Liver (tissue), 9 donors: ENCODE results near the gene CGB2. TPM values are rescaled to one million over a fixed set of nuclear protein-coding genes. Genes with fewer than 3 reads are reported as not detected.

ENCODE experiments used
- DNase-seq: peaks from one replicate; pipeline ENCODE4 v3.0.0-alpha.2; 2017; ENCODE audit warnings: low spot score
- H3K27ac ChIP-seq, 2 donors: one replicate each; pipeline ENCODE4 v1.7.0; 2013; ENCODE audit warnings: inconsistent platforms in 2 of 2, low read length in 2 of 2, control low read depth in 1 of 2, low read depth in 1 of 2, mild to moderate bottlenecking in 1 of 2
- H3K27me3 ChIP-seq, 4 donors: one replicate each; pipeline versions ENCODE4 v1.6.1 to v1.7.0; 2013; ENCODE audit warnings: low read length in 3 of 4, inconsistent platforms in 1 of 4, mild to moderate bottlenecking in 1 of 4, moderate library complexity in 1 of 4; ENCODE audit not compliant: control insufficient read depth in 4 of 4, insufficient read depth in 4 of 4
- H3K36me3 ChIP-seq, 4 donors: one replicate each; pipeline versions ENCODE4 v1.6.1 to v1.7.0; 2013; ENCODE audit warnings: low read length in 3 of 4, mild to moderate bottlenecking in 3 of 4, low read depth in 1 of 4, moderate library complexity in 1 of 4; ENCODE audit not compliant: control insufficient read depth in 4 of 4, insufficient read depth in 3 of 4
- H3K4me1 ChIP-seq, 4 donors: one replicate each; pipeline versions ENCODE4 v1.6.1 to v1.7.0; 2013; ENCODE audit warnings: low read length in 3 of 4, mild to moderate bottlenecking in 3 of 4, moderate library complexity in 1 of 4; ENCODE audit not compliant: control insufficient read depth in 4 of 4, insufficient read depth in 4 of 4
- H3K4me3 ChIP-seq, 3 donors: one replicate each; pipeline versions ENCODE4 v1.6.1 to v1.7.0; 2013; ENCODE audit warnings: low read length in 3 of 3, control low read depth in 1 of 3, low read depth in 1 of 3, mild to moderate bottlenecking in 1 of 3
- H3K9ac ChIP-seq, 2 donors: one replicate each; pipeline ENCODE4 v1.7.0; 2013; ENCODE audit warnings: low read length in 2 of 2, mild to moderate bottlenecking in 2 of 2, moderate library complexity in 2 of 2, control low read depth in 1 of 2, low read depth in 1 of 2
- H3K9me3 ChIP-seq, 4 donors: one replicate each; pipeline versions ENCODE4 v1.6.1 to v1.7.0; 2013; ENCODE audit warnings: low read length in 3 of 4; ENCODE audit not compliant: control insufficient read depth in 4 of 4
- CTCF ChIP-seq: fragments of 150-350 bp; IDR thresholded peaks from 2 replicates; pipeline ENCODE4 v1.5.1; 2017; ENCODE audit warnings: improper control_type of control experiment, low read depth, low read length; ENCODE audit not compliant: missing input control
- EGR1 ChIP-seq, 2 donors: IDR thresholded peaks; 2 replicates each; pipeline ENCODE4 v1.6.1; 2016 to 2018; ENCODE audit warnings: antibody characterized with exemption in 2 of 2, low read depth in 2 of 2
- HNF4G ChIP-seq: IDR thresholded peaks from 2 replicates; pipeline ENCODE4 v1.6.1; 2016; ENCODE audit warnings: antibody characterized with exemption
- JUND ChIP-seq, 2 donors: IDR thresholded peaks; 2 replicates each; pipeline ENCODE4 v1.6.1; 2016; ENCODE audit warnings: antibody characterized with exemption in 2 of 2
- MAX ChIP-seq: IDR thresholded peaks from 2 replicates; pipeline ENCODE4 v1.6.1; 2016; ENCODE audit warnings: antibody characterized with exemption
- NR2F2 ChIP-seq: IDR thresholded peaks from 2 replicates; pipeline ENCODE4 v1.6.1; 2016; ENCODE audit warnings: antibody characterized with exemption
- RAD21 ChIP-seq, 2 donors: IDR thresholded peaks; 2 replicates each; pipeline ENCODE4 v1.6.1; 2016; ENCODE audit warnings: antibody characterized with exemption in 2 of 2, mild to moderate bottlenecking in 2 of 2
- RXRA ChIP-seq, 2 donors: IDR thresholded peaks; 2 replicates each; pipeline ENCODE4 v1.6.1; 2017 to 2018; ENCODE audit warnings: antibody characterized with exemption in 2 of 2, mild to moderate bottlenecking in 1 of 2
- ZBTB33 ChIP-seq: IDR thresholded peaks from 2 replicates; pipeline ENCODE4 v1.6.1; 2016; ENCODE audit warnings: antibody characterized with exemption
- WGBS: extraction: QIAGEN DNeasy Blood & Tissue Kit; methylation state at CpG from one replicate; pipeline ENCODE4 v1.1.7; 2013; 5-methylcytosine and 5-hydroxymethylcytosine counted together
- polyA plus RNA-seq, 2 donors: library from polyadenylated mRNA; stranded (reverse) in 1 of 2; unstranded in 1 of 2; fragments of 200-250 nt in 1 of 2; fragments of >200 nt in 1 of 2; fragmentation: Nextera tagmentation in 1 of 2; extraction: Ambion mirVana in 1 of 2; gene quantifications; one replicate each; pipeline versions ENCODE4 v1.2.1 to v1.2.3, GENCODE V29; 2013 to 2015
- total RNA-seq, 2 donors: library from RNA; depleted of rRNA; stranded (reverse); fragments of >200 nt; gene quantifications; one replicate each; pipeline ENCODE4 v1.2.3, GENCODE V29; 2014
- TF ChIP-seq, protein P1 (sequence below): IDR thresholded peaks from 2 replicates; pipeline ENCODE4 v1.6.1; 2016; ENCODE audit warnings: antibody characterized with exemption
- donor health status: healthy.
- donor health status: healthy.
- donor health status: healthy.
- donor health status: healthy.
- donor health status: healthy.

The CGB2 gene
- total and polyA plus RNA-seq, 4 donors = not detected

DNA sequence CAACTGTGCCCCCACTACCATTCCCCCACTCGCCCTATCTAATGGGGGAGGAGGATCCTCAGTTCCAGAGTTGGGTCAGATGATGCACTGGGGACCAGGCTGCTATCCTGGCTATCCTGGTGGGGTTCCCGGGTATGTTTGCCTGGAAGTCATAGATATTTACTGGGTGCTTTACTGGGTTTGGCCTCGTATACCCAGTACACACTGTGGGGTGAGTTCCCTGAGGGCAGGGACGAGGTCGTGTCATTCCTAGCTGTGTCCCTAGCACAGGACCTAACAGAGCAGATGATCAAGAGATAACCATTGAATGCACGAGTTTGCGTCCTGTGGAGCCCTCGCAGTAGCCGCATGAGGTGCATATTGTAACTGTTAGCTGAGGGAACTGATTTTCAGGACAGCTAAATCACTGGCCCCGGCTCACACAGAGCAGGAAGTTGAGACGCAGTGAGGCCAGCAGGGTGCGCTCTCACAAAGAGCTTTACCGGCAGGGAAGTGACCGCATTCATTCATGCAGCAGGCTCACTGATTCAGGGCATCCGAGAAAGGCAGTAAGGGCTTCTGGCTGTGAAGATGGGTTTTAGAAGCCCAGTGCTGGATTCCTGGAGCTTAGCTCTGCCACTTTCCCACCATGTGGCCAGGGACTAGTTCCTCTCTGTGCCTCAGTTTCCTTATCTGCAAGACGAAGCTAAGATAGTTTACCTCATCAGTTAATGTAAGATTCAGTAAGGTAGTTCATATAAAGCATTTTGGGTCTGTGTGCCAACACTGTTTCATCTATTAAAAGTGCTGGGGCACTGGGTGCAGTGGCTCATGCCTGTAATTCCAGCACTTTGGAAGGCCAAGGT is 32.0 kb upstream of the CGB2 start:
- 73% methylated on average over 16 of the region's 16 CpGs for WGBS
- no peaks in the 10 kb centered on the region for H3K9me3 ChIP-seq
- peak; percentile 64 for DNase-seq
- H3K4me1 ChIP-seq = peaks cover 0 to 5% (median 2%) of the 10 kb centered on the region in 4 donors
- H3K27me3 ChIP-seq = no peaks in the 10 kb centered on the region
- no peak overlapping the region for H3K27ac ChIP-seq
- no peak overlapping the region for H3K9ac ChIP-seq
- peaks cover 3 to 16% (median 10%) of the 10 kb centered on the region in 4 donors for H3K36me3 ChIP-seq
- H3K4me3 ChIP-seq = no peak overlapping the region
- TF ChIP-seq CTCF (peak; percentile 29), RAD21 (IDR thresholded peaks at IDR 0.05) (peak; percentile 34 to 74)
- TF ChIP-seq, protein P1, sequence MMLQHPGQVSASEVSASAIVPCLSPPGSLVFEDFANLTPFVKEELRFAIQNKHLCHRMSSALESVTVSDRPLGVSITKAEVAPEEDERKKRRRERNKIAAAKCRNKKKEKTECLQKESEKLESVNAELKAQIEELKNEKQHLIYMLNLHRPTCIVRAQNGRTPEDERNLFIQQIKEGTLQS = no peak

DNA sequence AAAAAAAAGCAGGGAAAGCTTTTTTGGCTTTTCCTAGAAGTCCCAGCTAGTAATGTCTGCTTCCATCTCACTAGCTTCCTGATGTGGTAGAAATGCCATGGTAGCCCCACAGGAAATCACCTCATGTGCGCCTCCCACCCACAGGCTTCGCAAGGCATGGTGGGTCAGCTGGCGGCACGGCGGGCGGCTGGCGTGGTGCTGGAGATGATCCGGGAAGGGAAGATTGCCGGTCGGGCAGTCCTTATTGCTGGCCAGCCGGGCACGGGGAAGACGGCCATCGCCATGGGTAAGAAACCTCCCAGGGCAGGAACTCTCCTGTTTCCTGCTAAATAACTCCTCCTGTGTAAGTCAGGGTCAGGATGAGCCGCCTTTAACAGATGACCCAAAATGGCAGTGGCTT is 27.6 kb upstream of the CGB2 start:
- TF ChIP-seq MAX (no peak), ZBTB33 (no peak), NR2F2 (no peak), RXRA (IDR thresholded peaks at IDR 0.05) (no peak), EGR1 (IDR thresholded peaks at IDR 0.05; ENCODE audit: low read depth in 2 of 2) (no peak), CTCF (no peak), JUND (IDR thresholded peaks at IDR 0.05) (no peak), HNF4G (no peak)
- no peaks in the 10 kb centered on the region for H3K9me3 ChIP-seq
- H3K9ac ChIP-seq = no peak overlapping the region
- no peak overlapping the region for H3K27ac ChIP-seq
- H3K36me3 ChIP-seq = peaks cover 15 to 39% (median 22%) of the 10 kb centered on the region in 4 donors
- H3K4me3 ChIP-seq = no peak overlapping the region
- WGBS = 97% methylated on average over 15 of the region's 15 CpGs
- no peaks in the 10 kb centered on the region for H3K4me1 ChIP-seq
- no peaks in the 10 kb centered on the region for H3K27me3 ChIP-seq
- DNase-seq = no peak
